GM10266 (cell line): ENCODE measurements around the gene IL21R.

Experiments used
- DNase-seq: peaks from one replicate; pipeline ENCODE4 v3.0.0; 2012; ENCODE audit errors: extremely low spot score
- TF ChIP-seq, protein P1 (sequence below): IDR thresholded peaks from 2 replicates; pipeline ENCODE4 v1.5.1; 2012; ENCODE audit warnings: mild to moderate bottlenecking, low read depth; ENCODE audit not compliant: control insufficient read depth, insufficient read depth; ENCODE audit errors: missing control alignments

IL21R gene

DNA sequence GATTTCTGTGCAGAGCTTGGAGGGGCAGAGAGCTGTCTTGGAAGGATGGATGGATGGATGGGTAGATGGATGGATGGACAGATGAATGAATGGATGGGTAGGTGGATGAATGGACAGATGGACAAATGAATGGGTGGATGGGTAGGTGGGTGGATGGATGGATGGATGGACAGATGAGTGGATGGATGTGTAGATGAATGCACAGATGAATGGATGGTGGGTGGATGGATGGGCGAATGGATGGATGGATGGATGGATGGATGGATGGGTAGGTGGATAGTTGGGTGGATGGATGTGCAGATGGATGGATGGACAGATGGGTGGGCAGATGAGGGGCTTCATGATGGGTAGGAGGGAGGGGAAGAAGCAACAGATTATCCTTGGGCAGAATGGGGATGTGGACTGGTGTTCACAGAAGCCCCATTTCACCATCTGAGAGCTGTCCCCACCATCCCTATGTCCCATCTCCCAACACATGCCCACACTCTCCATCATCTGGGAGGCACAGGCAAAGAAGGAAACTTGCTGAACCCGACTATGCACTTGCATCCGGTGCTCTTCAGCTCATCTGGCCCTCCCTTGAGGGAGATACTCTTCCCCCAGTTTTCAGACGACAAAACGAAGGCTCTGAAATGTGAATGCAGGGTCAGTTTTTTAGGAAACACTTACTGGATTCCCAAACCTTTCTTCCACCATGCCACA is 57.2 kb downstream of the IL21R start:
- TF ChIP-seq, protein P1, sequence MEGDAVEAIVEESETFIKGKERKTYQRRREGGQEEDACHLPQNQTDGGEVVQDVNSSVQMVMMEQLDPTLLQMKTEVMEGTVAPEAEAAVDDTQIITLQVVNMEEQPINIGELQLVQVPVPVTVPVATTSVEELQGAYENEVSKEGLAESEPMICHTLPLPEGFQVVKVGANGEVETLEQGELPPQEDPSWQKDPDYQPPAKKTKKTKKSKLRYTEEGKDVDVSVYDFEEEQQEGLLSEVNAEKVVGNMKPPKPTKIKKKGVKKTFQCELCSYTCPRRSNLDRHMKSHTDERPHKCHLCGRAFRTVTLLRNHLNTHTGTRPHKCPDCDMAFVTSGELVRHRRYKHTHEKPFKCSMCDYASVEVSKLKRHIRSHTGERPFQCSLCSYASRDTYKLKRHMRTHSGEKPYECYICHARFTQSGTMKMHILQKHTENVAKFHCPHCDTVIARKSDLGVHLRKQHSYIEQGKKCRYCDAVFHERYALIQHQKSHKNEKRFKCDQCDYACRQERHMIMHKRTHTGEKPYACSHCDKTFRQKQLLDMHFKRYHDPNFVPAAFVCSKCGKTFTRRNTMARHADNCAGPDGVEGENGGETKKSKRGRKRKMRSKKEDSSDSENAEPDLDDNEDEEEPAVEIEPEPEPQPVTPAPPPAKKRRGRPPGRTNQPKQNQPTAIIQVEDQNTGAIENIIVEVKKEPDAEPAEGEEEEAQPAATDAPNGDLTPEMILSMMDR: no peak
- no peak for DNase-seq

DNA sequence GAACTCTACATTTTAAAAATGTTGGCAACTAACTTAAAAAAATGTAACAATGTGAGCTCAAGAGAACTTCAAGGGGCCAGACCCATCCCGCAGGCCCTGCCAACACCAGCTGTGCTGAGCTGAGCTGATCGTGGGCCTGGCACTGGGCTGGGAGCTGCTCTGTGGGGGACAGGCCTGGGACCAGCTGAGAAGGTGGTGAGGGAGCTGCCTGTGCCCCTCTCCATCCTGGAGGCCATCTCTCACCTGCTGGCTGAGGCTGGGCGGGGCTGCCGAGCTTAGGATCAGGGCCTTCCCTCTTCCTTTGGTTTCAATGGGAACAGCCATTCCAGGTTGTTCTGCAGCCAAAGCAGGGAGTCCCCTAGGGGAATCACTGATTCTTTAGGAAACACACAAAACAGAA is 58.2 kb downstream of the IL21R start:
- no peak for DNase-seq
- TF ChIP-seq, protein P1: no peak

DNA sequence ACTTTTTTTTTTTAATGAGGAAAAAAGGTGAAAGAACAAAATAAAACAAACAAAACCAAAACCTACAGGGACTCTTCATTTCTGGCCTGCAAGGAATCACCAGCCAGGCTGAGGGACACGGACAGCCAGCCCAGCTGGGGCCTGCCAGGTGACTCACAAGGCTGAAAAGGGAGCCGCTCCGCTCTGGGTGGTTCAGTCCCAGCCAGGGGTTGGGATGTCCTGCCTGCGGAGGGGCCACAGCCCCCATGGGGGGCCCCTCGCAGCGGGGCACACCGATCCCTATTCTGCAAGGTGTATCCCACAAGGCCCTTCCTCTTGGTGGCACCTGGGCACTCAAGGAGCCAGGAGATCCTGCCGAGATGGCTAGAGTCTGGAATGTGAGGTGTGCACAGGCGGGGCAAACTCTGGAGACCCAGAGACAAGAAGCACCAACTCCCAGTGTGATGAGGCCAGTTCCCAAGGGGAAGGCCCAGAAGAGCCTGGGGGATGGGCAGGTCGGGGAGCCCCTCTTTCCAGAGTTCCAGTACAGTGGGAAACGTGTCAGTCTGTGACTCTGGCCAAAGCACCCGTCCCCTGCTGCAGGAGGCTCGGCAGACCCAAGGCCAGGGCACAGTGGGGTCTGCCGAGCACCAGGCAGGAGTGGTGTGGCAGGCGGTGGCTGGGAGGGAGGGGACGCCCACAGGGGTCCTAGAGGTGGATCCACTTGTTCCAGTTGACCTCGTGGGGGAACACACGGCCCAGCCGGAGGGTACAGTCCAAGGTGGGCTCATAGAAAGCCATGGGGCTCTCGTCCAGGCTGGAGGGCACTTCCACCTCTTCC is 58.9 kb downstream of the IL21R start:
- TF ChIP-seq, protein P1: no peak
- DNase-seq: no peak

DNA sequence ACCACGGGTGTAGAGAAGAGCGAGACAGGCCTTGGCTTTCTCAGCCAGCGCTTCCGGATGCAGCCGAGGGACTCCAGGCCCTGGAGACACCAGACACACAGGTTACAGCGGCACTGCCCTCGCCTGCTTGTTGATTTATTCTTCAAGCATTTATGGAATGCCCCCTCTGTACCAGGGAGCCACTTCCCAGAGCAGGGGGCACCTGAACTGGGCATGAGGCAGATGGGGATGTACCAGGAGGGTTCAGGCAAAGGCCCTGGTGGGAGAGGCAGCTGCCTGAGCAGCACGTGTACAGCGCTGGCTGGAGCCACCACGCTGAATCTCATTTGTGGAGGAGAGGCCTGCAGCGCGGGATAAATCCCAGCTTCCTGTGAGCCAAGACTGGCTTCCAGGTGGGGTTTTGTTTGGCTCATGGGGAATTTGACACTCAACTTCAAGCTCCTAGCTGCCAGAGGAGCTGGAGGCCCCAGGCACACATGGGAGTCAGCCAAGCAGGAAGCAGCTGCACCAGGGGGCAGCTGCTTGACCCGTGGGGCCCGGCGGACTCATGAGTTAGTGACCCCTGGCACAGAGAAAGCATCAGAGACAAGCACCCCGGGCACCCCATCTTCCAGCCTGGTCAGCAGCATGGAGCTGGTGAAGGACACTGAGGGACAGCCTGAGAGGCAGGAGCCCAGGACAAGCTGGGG is 59.7 kb downstream of the IL21R start:
- no peak for DNase-seq

DNA sequence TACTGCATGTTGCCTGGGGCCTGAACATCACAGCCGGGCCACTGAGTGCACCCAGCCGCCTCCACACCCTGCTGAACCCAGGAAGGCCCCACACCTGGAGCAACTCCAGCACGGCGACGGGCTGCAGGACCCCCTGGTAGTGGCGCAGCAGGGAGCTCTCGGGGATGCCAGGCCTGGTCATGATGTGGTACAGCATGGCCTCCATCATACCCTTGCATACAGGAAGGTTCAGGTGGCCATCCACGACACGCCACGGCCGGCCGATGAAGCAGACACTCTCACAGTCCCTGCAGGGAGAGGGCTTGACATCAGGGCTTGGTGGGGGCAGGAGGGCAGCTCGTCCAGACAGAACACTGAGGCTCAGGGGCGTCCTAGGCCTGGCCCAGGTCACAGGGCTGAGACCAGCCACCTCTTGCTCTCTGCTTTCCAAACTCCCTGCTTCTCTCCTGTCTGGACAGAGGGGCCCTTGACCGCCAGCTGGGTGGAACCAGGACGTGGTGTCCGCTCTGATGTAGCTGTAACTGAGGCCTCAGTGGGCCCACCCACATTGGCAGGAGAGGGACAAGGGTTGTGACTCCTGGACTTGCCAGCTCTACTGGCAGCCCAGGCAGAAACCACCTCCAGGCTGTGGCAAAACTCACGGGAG is 60.3 kb downstream of the IL21R start:
- TF ChIP-seq, protein P1: no peak
- no peak for DNase-seq

More for the DNA sequence above, 59.7 kb downstream of the IL21R start:
- TF ChIP-seq, protein P1: no peak

DNA sequence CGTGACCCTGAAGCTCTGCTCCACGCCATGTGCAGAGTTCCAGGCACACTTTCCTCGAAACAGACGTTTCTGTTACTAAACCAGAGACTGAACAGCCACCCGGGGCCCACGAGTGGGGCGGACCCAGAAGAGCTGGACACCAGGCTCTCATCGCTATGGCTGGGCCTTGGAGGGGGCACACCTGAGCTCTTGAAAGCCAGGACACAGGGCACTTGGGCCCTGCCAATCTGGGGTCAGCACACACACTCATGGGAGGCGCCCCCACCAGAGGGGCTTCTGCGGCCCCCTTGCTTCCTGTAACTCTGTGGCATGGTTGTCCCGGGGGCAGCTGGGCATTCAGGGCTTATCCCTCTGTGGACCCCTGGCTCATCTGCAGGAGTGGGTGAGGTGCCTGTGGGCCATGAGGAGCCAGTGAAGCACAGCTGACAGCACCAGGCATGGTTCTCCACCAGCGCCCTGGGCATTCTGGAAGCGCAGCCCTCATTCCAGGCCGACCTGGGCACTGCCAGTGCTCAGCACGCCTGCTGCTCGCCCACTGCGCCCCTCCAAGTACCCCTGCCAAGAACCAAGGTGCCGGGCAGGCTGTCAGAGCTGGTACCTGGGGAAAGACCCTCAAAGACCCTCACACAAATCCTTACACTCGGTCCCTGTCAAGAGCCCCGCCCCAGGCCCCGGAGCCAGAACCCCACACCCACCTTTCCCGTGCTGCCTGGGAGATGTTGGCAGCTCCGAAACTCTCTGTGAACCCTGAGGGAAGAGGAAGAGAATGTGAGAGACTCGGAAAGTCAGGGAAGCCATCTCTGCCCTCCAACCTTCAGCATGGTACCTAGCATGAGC is 61.1 kb downstream of the IL21R start:
- DNase-seq: no peak
- TF ChIP-seq, protein P1: no peak
